Skeletal muscle satellite cell (primary cell): Measurements from ENCODE around the gene POMZP3.
A peak's percentile ranks its signal among the peaks of the same experiment; 100 is the strongest.
"Not testable (repeated sequence)": the region's sequence is repeated elsewhere in the genome, so short reads cannot be mapped to it uniquely, and the experiment has no call there.

Source experiments
- H3K27me3 ChIP-seq: 2 replicates; pipeline ENCODE4 v1.7.0; 2013; ENCODE audit warnings: low read length; ENCODE audit not compliant: control insufficient read depth, insufficient read depth
- H3K36me3 ChIP-seq: 2 replicates; pipeline ENCODE4 v1.7.0; 2013; ENCODE audit warnings: mild to moderate bottlenecking, control low read depth, low read length; ENCODE audit not compliant: insufficient read depth
- H3K4me1 ChIP-seq: 2 replicates; pipeline ENCODE4 v1.7.0; 2013; ENCODE audit warnings: low read length; ENCODE audit not compliant: control insufficient read depth, insufficient read depth
- H3K4me2 ChIP-seq: 2 replicates; pipeline ENCODE4 v1.7.0; 2013; ENCODE audit warnings: mild to moderate bottlenecking, low read length
- H3K4me3 ChIP-seq: 2 replicates; pipeline ENCODE4 v1.7.0; 2013; ENCODE audit warnings: low read length
- H3K9ac ChIP-seq: 2 replicates; pipeline ENCODE4 v1.7.0; 2013; ENCODE audit warnings: mild to moderate bottlenecking, low read depth, low read length, moderate library complexity
- H3K9me3 ChIP-seq: replicated peaks from 2 replicates; pipeline ENCODE4 v1.7.0; 2013; ENCODE audit warnings: mild to moderate bottlenecking, control low read depth, low read length

Gene POMZP3

GRCh38 chr7:76583636-76584281 lies 43.3 kb downstream of the POMZP3 start:
- peak overlapping the region; percentile 73 for H3K9ac ChIP-seq

GRCh38 chr7:76582848-76583631 lies 44.0 kb downstream of the POMZP3 start:
- not testable (repeated sequence) for H3K36me3 ChIP-seq, H3K27me3 ChIP-seq, H3K9me3 ChIP-seq, H3K4me3 ChIP-seq
- H3K9ac ChIP-seq, result peak overlapping the region; percentile 73
- H3K4me1 ChIP-seq, result peaks cover 52% of the 10 kb centered on the region
- peak overlapping the region; percentile 75 for H3K4me2 ChIP-seq

More at GRCh38 chr7:76583636-76584281, 43.3 kb downstream of the POMZP3 start:
- H3K9me3 ChIP-seq, H3K27me3 ChIP-seq, H3K36me3 ChIP-seq: not testable (repeated sequence)
- H3K4me3 ChIP-seq, result peak overlapping the region; percentile 51
- H3K4me2 ChIP-seq, result peak overlapping the region; percentile 75
- H3K4me1 ChIP-seq, result peaks cover 54% of the 10 kb centered on the region

- H3K4me1 ChIP-seq, result peaks cover 20% of the 10 kb centered on the region
- H3K4me3 ChIP-seq, H3K27me3 ChIP-seq, H3K4me2 ChIP-seq, H3K9ac ChIP-seq, H3K36me3 ChIP-seq, H3K9me3 ChIP-seq: not testable (repeated sequence)
Observed at GRCh38 chr7:76575919-76576655, 51.0 kb downstream of the POMZP3 start.

GRCh38 chr7:76575431-76575830 lies 51.6 kb downstream of the POMZP3 start:
- not testable (repeated sequence) for H3K9ac ChIP-seq, H3K27me3 ChIP-seq, H3K4me3 ChIP-seq, H3K4me2 ChIP-seq, H3K9me3 ChIP-seq, H3K36me3 ChIP-seq
- H3K4me1 ChIP-seq, result peaks cover 19% of the 10 kb centered on the region

- H3K4me3 ChIP-seq, H3K36me3 ChIP-seq, H3K4me2 ChIP-seq, H3K27me3 ChIP-seq, H3K9ac ChIP-seq, H3K9me3 ChIP-seq: not testable (repeated sequence)
- peaks cover 25% of the 10 kb centered on the region for H3K4me1 ChIP-seq
Observed at GRCh38 chr7:76572296-76572695, 54.8 kb downstream of the POMZP3 start.

- H3K4me2 ChIP-seq, H3K9me3 ChIP-seq: not testable (repeated sequence)
Observed at GRCh38 chr7:76570324-76570775, 56.7 kb downstream of the POMZP3 start.

GRCh38 chr7:76568742-76569141 lies 58.3 kb downstream of the POMZP3 start:
- not testable (repeated sequence) for H3K9me3 ChIP-seq, H3K4me3 ChIP-seq, H3K27me3 ChIP-seq, H3K9ac ChIP-seq, H3K36me3 ChIP-seq
- peak overlapping the region; percentile 20 for H3K4me2 ChIP-seq
- peaks cover 21% of the 10 kb centered on the region for H3K4me1 ChIP-seq

More at GRCh38 chr7:76570324-76570775, 56.7 kb downstream of the POMZP3 start:
- not testable (repeated sequence) for H3K27me3 ChIP-seq, H3K36me3 ChIP-seq, H3K4me3 ChIP-seq, H3K9ac ChIP-seq
- H3K4me1 ChIP-seq, result peaks cover 21% of the 10 kb centered on the region

- not testable (repeated sequence) for H3K4me2 ChIP-seq, H3K36me3 ChIP-seq, H3K27me3 ChIP-seq, H3K9me3 ChIP-seq, H3K9ac ChIP-seq, H3K4me3 ChIP-seq
- H3K4me1 ChIP-seq, result peaks cover 21% of the 10 kb centered on the region
Observed at GRCh38 chr7:76567753-76568152, 59.3 kb downstream of the POMZP3 start.

GRCh38 chr7:76567311-76567710 lies 59.8 kb downstream of the POMZP3 start:
- H3K4me2 ChIP-seq, H3K36me3 ChIP-seq, H3K9me3 ChIP-seq, H3K4me3 ChIP-seq, H3K27me3 ChIP-seq, H3K9ac ChIP-seq: not testable (repeated sequence)
- peaks cover 21% of the 10 kb centered on the region for H3K4me1 ChIP-seq

- H3K4me2 ChIP-seq, H3K9me3 ChIP-seq, H3K36me3 ChIP-seq, H3K27me3 ChIP-seq, H3K9ac ChIP-seq, H3K4me3 ChIP-seq: not testable (repeated sequence)
- H3K4me1 ChIP-seq, result peaks cover 13% of the 10 kb centered on the region
Observed at GRCh38 chr7:76565001-76565400, 62.1 kb downstream of the POMZP3 start.

- H3K9me3 ChIP-seq, H3K4me2 ChIP-seq, H3K4me3 ChIP-seq, H3K9ac ChIP-seq, H3K36me3 ChIP-seq, H3K27me3 ChIP-seq, H3K4me1 ChIP-seq: not testable (repeated sequence)
Observed at GRCh38 chr7:76561342-76561741, 65.7 kb downstream of the POMZP3 start.
